GM19372 (cell line): ENCODE data around the gene TUT4.
A peak's percentile ranks its signal among the peaks of the same experiment; 100 is the strongest.

ENCODE experiments used
- ATAC-seq: cut with Tn5 transposase; IDR thresholded peaks from one replicate; pipeline ENCODE4 v1.9.1; 2021; ENCODE audit warnings: mild to moderate bottlenecking, low read depth, moderate library complexity; ENCODE audit not compliant: unreplicated experiment

The TUT4 gene

DNA sequence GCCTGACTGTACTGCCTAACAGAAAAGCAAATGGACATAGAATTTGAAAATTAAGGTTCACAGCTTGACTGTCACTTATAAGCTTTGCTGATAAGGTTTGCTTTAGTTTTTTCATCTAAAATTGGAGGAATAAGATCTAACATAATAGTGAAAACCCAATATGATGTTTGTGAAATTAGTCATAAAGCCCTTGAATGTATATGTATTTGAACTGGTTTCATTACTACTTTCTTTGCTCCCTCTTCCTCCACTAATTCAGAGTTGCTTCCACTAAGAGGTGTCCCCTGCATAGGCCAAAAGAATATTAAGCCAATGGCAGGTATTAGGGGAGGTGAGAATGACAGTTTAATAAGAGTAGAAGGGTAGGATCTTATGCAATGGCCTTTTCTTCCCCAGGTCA lies 137.9 kb downstream of the TUT4 start:
- ATAC-seq = no peak

GRCh38 chr1:52413410-52413989 lies 139.4 kb downstream of the TUT4 start:
- ATAC-seq = no peak

DNA sequence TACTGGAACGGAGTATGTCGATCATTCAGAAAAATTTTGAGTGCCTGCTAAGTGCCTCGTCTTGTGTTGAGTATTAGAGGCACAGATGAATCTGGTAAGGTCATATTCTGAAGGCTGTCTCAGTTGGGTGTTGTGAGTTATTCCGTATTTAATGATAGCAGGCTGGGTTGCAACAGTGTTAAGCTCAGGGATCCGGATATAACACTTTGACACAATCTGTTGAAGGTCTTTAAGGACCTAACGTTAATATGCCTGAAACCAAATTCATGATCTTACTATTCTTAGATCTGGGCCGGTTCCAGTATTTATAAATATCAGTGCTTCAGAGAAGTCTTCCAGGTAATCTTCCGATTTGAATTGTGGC lies 147.9 kb downstream of the TUT4 start:
- no peak for ATAC-seq

- ATAC-seq = peak; percentile 88
These were observed 148.5 kb downstream of the TUT4 start, which contains the start of the genes ORC1 and PRPF38A for GRCh38 chr1:52404116-52404974. ORC1 (minus strand) TSS chr1:52404423; CDS start chr1:52402223, 2,200 bp downstream. PRPF38A (plus strand) TSS chr1:52404602; CDS start chr1:52404750, 148 bp downstream.

- ATAC-seq = peak; percentile 27
These were observed 149.3 kb downstream of the TUT4 start for GRCh38 chr1:52403566-52404115.

DNA sequence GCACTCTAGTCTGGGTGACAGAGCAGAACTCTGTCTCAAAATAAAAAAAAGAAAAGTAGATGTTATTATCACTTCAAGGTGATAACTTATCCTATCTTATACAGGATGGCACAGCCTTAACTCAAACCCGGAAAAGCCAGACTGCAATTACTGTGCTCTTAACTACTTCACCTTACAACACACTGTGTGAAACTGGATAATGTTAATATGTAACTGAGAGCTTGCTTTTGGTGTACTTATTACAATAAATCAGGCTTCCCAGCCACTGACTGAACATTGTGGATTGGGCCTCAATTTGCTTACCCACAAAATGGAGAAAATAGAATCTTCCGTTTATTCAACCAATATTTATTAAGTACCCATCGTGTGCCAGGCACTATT lies 150.0 kb downstream of the TUT4 start:
- no peak for ATAC-seq

DNA sequence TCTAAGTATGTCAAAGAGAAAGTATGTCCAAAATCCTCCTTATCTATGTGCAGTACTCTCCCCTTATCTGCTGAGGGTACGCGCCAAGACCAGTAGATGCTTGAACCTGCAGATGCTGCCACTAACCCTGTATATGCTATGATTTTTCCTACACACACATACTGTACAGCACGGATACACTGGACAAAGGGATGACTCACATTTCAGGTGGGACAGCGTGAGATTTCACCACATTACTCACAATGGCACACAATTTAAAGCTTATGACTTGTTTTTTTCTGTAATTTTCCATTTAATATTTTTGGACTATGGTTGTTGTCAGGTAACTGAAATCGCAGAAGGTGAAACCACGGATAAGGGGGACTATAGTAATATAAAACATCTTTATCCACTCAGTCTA lies 152.8 kb downstream of the TUT4 start:
- ATAC-seq = no peak

- no peak for ATAC-seq
These were observed 153.3 kb downstream of the TUT4 start for GRCh38 chr1:52399629-52400028.

DNA sequence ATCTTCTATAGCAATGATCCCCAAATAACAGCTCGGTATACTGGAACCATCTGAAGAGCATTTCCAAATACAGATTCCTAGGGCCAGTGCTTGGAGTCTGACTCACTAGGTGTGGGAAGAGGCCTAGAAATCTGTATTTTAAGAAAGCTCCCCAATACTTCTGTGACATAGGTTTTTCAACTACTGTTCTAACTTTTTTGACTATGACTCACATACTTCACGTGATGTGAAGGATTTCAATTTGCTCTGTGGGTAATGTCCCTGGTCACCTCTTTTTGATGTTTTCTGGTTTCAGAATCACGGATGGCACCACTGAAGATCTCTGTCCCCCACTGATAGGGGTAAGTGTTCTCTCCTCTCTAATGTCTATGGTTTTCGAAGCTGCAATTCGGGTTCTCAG lies 159.7 kb downstream of the TUT4 start:
- ATAC-seq = no peak

DNA sequence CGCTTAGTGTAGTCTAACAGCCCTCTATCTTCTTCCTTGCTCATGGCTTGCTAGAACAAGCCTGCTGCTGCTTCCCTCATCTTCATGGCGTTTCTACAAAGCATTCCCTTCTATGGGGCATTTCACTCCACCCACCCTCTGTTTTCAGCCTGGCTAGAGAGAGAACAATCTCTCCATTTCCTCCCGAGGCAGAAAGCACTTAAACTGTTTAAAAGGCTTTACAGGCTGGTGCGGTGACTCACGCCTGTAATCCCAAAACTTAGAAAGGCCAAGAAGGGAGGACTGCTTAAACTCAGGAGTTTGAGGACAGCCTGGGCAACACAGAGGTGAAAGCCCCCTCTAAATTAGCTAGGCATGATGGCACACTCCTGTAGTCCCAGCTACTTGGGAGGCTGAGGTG lies 166.4 kb downstream of the TUT4 start:
- no peak for ATAC-seq

- no peak for ATAC-seq
These were observed 167.5 kb downstream of the TUT4 start for GRCh38 chr1:52385376-52385775.
